GM12891 (cell line): ENCODE data around the gene ARMC2.
A peak's percentile ranks its signal among the peaks of the same experiment; 100 is the strongest.

Experiments
- DNase-seq: peaks from one replicate; pipeline ENCODE4 v3.0.0; 2011; ENCODE audit warnings: low spot score; ENCODE audit not compliant: insufficient read length
- FAIRE-seq: peaks from 2 replicates; lab custom pipeline; 2011; peaks lifted over from hg19 to GRCh38; lab: Jason Lieb, UNC
- PAX5 ChIP-seq: IDR thresholded peaks from 2 replicates; pipeline ENCODE4 v1.6.1; 2011; ENCODE audit warnings: low read length, moderate library complexity, mild to moderate bottlenecking; ENCODE audit not compliant: insufficient read depth, severe bottlenecking
- POLR2A ChIP-seq: IDR thresholded peaks from 2 replicates; pipeline ENCODE4 v1.6.1; 2011; ENCODE audit warnings: low read depth, low read length, control low read depth
- POLR2AphosphoS5 ChIP-seq: IDR thresholded peaks from 2 replicates; pipeline ENCODE4 v1.6.1; 2011; ENCODE audit warnings: low read depth, low read length, control low read depth
- POU2F2 ChIP-seq: IDR thresholded peaks from 2 replicates; pipeline ENCODE4 v1.6.1; 2011; ENCODE audit warnings: low read depth, mild to moderate bottlenecking, control low read depth, low read length, moderate library complexity
- SPI1 ChIP-seq: IDR thresholded peaks from 2 replicates; pipeline ENCODE4 v1.6.1; 2011; ENCODE audit warnings: low read depth, low read length, control low read depth
- TAF1 ChIP-seq: IDR thresholded peaks from 2 replicates; pipeline ENCODE4 v1.6.1; 2011; ENCODE audit warnings: low read depth, low read length, control low read depth

ARMC2 gene

GRCh38 chr6:108869876-108870275, 21.7 kb downstream of the ARMC2 start:
- TF ChIP-seq POLR2AphosphoS5, result no peak
- no peak for TF ChIP-seq POLR2A
- TF ChIP-seq POU2F2, result no peak
- TF ChIP-seq TAF1, result no peak
- no peak for TF ChIP-seq SPI1
- no peak for TF ChIP-seq PAX5
- FAIRE-seq, result no peak
- DNase-seq, result no peak

- DNase-seq (no peak), FAIRE-seq (no peak)
- TF ChIP-seq POLR2A (no peak), POLR2AphosphoS5 (no peak), PAX5 (no peak)
These were observed 22.1 kb downstream of the ARMC2 start for GRCh38 chr6:108870357-108870756.

- FAIRE-seq, result no peak
- DNase-seq, result no peak
- TF ChIP-seq TAF1, result no peak
- no peak for TF ChIP-seq PAX5
- no peak for TF ChIP-seq POLR2AphosphoS5
- no peak for TF ChIP-seq POLR2A
- TF ChIP-seq POU2F2, result no peak
- no peak for TF ChIP-seq SPI1
These were observed 23.9 kb downstream of the ARMC2 start for GRCh38 chr6:108872141-108872557.

GRCh38 chr6:108872575-108872974, 24.4 kb downstream of the ARMC2 start:
- FAIRE-seq (no peak), DNase-seq (no peak)
- TF ChIP-seq SPI1, result no peak
- TF ChIP-seq POLR2AphosphoS5, result no peak
- TF ChIP-seq PAX5, result no peak
- TF ChIP-seq POU2F2, result no peak
- TF ChIP-seq TAF1, result no peak
- no peak for TF ChIP-seq POLR2A

- no peak for FAIRE-seq
These were observed 25.0 kb downstream of the ARMC2 start for GRCh38 chr6:108873251-108873650.

GRCh38 chr6:108873971-108874370, 25.7 kb downstream of the ARMC2 start:
- no peak for FAIRE-seq
- TF ChIP-seq PAX5, result no peak
- TF ChIP-seq SPI1, result no peak
- no peak for TF ChIP-seq POLR2AphosphoS5
- TF ChIP-seq POU2F2, result no peak
- no peak for TF ChIP-seq TAF1
- TF ChIP-seq POLR2A, result no peak
- DNase-seq, result no peak

More at GRCh38 chr6:108873251-108873650, 25.0 kb downstream of the ARMC2 start:
- DNase-seq, result no peak
- TF ChIP-seq POLR2AphosphoS5 (no peak), POLR2A (no peak), TAF1 (no peak), SPI1 (no peak), POU2F2 (no peak), PAX5 (no peak)

- DNase-seq (peak; percentile 14), FAIRE-seq (no peak)
- no peak for TF ChIP-seq PAX5
- TF ChIP-seq SPI1, result peak; percentile 62
These were observed 26.4 kb downstream of the ARMC2 start for GRCh38 chr6:108874470-108875160.

- TF ChIP-seq POU2F2 (no peak), POLR2AphosphoS5 (no peak), SPI1 (no peak), POLR2A (no peak), PAX5 (no peak), TAF1 (no peak)
- FAIRE-seq (no peak), DNase-seq (no peak)
These were observed 26.9 kb downstream of the ARMC2 start for GRCh38 chr6:108875161-108875555.

GRCh38 chr6:108877046-108877751, 29.0 kb downstream of the ARMC2 start:
- no peak for DNase-seq
- no peak for FAIRE-seq
- TF ChIP-seq POLR2AphosphoS5 (no peak), POU2F2 (no peak), SPI1 (no peak), POLR2A (no peak), TAF1 (no peak), PAX5 (no peak)
